Kidney glomerular epithelial cell (primary cell): Measurements from ENCODE around the gene PID1.

Source experiments
- DNase-seq: peaks from one replicate; lab custom pipeline; 2025; lab: John Stamatoyannopoulos, UW

Gene PID1

GRCh38 chr2:229261076-229261475 is 10.0 kb downstream of the PID1 start:
- DNase-seq, result no peak

- DNase-seq, result no peak
Observed at GRCh38 chr2:229257985-229258384, 13.1 kb downstream of the PID1 start.

- no peak for DNase-seq
Observed at GRCh38 chr2:229256376-229256775, 14.7 kb downstream of the PID1 start.

- DNase-seq, result no peak
Observed at GRCh38 chr2:229254206-229254605, 16.9 kb downstream of the PID1 start.

- DNase-seq, result no peak
Observed at GRCh38 chr2:229252996-229253395, 18.1 kb downstream of the PID1 start.

GRCh38 chr2:229252280-229252679 is 18.8 kb downstream of the PID1 start:
- DNase-seq, result no peak

- DNase-seq, result no peak
Observed at GRCh38 chr2:229249536-229249935, 21.6 kb downstream of the PID1 start.

GRCh38 chr2:229246334-229246733 is 24.8 kb downstream of the PID1 start:
- DNase-seq, result no peak

- no peak for DNase-seq
Observed at GRCh38 chr2:229244975-229245374, 26.1 kb downstream of the PID1 start.

GRCh38 chr2:229243890-229244560 is 27.1 kb downstream of the PID1 start:
- no peak for DNase-seq

- DNase-seq, result no peak
Observed at GRCh38 chr2:229240984-229241491, 30.0 kb downstream of the PID1 start.

- DNase-seq, result no peak
Observed at GRCh38 chr2:229239021-229239420, 32.1 kb downstream of the PID1 start.

- no peak for DNase-seq
Observed at GRCh38 chr2:229237270-229237669, 33.8 kb downstream of the PID1 start.

- no peak for DNase-seq
Observed at GRCh38 chr2:229235131-229235914, 35.8 kb downstream of the PID1 start.

GRCh38 chr2:229231885-229232284 is 39.2 kb downstream of the PID1 start:
- DNase-seq, result no peak

- no peak for DNase-seq
Observed at GRCh38 chr2:229231328-229231868, 39.7 kb downstream of the PID1 start.

GRCh38 chr2:229230911-229231310 is 40.2 kb downstream of the PID1 start:
- DNase-seq, result no peak

GRCh38 chr2:229230256-229230655 is 40.8 kb downstream of the PID1 start:
- no peak for DNase-seq

GRCh38 chr2:229226382-229226781 is 44.7 kb downstream of the PID1 start:
- DNase-seq, result no peak

- no peak for DNase-seq
Observed at GRCh38 chr2:229223107-229223506, 48.0 kb downstream of the PID1 start.

- DNase-seq, result no peak
Observed at GRCh38 chr2:229221641-229222040, 49.4 kb downstream of the PID1 start.

GRCh38 chr2:229220254-229220653 is 50.8 kb downstream of the PID1 start:
- no peak for DNase-seq

GRCh38 chr2:229218329-229218921 is 52.7 kb downstream of the PID1 start:
- no peak for DNase-seq
